ACHN (cell line): ENCODE results near the gene CEACAM21.
"Not testable (repeated sequence)": the region's sequence is repeated elsewhere in the genome, so short reads cannot be mapped to it uniquely, and the experiment has no call there.

Source experiments
- DNase-seq: peaks from one replicate; pipeline ENCODE4 v3.0.0-alpha.2; 2015
- in situ Hi-C: cut with HindIII; loops from 2 replicates; pipeline ENCODE4 v1.10.0; 2017; ENCODE audit warnings: low sequenced_read_pairs, low pct_ligation_motif_present, low pct_unique_long_range_greater_than_20kb

The CEACAM21 gene

GRCh38 chr19:41577833-41578232 lies 1.9 kb downstream of the CEACAM21 start:
- DNase-seq: no peak
- in situ Hi-C loops: no loop called here

- no peak for DNase-seq
- in situ Hi-C loops: no loop called here
Observed at GRCh38 chr19:41578886-41579285, 2.9 kb downstream of the CEACAM21 start.

DNA sequence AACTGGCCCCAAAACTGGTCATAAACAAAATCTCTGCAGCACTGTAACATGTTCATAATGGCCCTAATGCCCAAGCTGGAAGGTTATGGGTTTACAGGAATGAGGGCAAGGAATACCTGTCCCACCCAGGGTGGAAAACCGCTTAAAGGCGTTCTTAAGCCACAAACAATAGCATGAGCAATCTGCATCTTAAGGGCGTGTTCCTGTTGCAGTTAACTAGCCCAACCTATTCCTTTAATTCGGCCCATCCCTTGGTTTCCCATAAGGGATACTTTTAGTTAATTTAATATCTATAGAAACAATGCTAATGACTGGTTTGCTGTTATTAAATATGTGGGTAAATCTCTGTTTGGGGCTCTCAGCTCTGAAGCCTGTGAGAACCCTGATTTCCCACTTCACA lies 5.1 kb downstream of the CEACAM21 start:
- in situ Hi-C loops, DNase-seq: not testable (repeated sequence)

- DNase-seq, in situ Hi-C loops: not testable (repeated sequence)
Observed at GRCh38 chr19:41582577-41583182, 6.7 kb downstream of the CEACAM21 start.

DNA sequence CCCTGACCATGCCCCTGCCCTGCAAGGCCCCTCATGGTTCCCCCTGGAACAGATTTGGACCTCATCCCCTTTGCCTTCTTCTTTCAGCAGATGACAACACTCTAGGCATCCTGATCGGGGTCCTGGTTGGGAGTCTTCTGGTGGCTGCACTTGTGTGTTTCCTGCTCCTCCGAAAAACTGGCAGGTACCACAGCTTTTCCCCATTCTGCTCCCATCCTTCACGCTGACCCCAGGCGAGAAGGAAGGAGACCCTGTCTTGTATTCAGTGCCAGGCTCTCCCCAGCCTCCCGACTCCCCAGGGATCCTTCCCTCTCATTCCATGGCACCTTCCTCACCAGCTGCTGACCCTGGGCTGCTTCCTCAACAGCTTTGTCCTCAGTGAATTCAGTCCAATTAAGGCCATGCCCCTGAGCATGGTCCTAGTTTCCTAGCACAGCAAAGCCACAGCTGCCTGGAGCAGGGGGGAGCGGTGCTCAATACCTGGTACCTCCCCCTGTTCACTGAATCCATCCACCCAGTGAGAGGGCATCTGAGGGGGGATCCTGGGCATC lies 8.4 kb downstream of the CEACAM21 start:
- no peak for DNase-seq
- in situ Hi-C loops: no loop called here

- in situ Hi-C loops: no loop called here
- no peak for DNase-seq
Observed at GRCh38 chr19:41584931-41585330, 9.0 kb downstream of the CEACAM21 start.

GRCh38 chr19:41586064-41586463 lies 10.1 kb downstream of the CEACAM21 start:
- in situ Hi-C loops: no loop called here
- no peak for DNase-seq

GRCh38 chr19:41587101-41587837 lies 11.3 kb downstream of the CEACAM21 start:
- no peak for DNase-seq
- in situ Hi-C loops: no loop called here

- in situ Hi-C loops: no loop called here
- DNase-seq: no peak
Observed at GRCh38 chr19:41587838-41588210, 11.9 kb downstream of the CEACAM21 start.

- in situ Hi-C loops: no loop called here
- peak; percentile 46 for DNase-seq
Observed at GRCh38 chr19:41588497-41589209, 12.7 kb downstream of the CEACAM21 start.

DNA sequence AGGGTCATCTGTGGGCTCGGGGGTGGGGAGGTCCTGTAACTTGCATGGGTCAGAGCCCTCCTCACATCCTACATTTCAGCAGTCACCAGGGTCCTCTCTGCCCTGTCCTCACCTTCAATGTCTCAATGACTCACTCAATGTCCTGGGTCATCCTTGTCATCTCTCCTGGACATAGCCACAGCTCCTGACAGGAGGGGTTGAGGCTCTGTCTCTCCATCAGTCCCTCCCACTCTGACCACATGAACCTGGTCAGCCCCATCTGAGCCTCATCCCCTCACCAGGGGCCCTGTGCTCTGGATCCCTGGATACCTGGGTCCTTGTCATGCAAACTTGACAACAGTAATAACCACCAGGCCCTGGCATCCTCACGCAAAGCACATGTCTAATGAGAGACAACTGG lies 13.4 kb downstream of the CEACAM21 start:
- no peak for DNase-seq
- in situ Hi-C loops: no loop called here

- in situ Hi-C loops: no loop called here
- DNase-seq: no peak
Observed at GRCh38 chr19:41590936-41591335, 15.0 kb downstream of the CEACAM21 start.

DNA sequence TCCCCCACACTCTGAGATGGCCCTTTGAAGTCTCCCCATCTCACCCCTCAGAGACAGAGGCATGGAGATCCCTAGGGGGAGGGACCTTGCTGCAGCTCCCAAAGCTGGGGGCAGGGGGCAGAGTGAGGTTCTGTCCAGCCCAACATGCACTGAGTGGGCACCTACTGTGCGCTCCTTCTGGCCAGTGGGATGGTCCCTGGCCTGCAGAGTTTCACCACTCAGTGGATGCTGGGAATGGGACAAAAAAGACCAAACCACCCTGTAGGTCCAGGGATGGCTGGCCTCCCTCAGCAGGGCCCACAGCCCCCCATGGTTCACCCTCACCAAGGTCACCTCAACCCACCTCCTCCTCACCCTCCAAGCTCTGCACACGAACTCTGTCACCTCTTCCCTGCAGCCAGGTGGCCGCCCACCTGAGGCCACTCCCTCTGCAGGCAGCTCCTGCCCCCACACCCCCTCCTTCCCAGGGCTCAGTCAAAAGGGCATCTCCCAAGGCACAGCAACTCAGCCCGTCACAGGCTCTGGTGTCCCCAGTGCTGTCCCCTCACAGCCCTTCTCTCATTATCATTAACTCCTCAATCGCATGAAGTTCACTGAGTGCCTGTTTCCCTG lies 16.1 kb downstream of the CEACAM21 start:
- in situ Hi-C loops: no loop called here
- DNase-seq: no peak

GRCh38 chr19:41595258-41595889 lies 19.4 kb downstream of the CEACAM21 start:
- in situ Hi-C loops: no loop called here
- DNase-seq: peak; percentile 63

DNA sequence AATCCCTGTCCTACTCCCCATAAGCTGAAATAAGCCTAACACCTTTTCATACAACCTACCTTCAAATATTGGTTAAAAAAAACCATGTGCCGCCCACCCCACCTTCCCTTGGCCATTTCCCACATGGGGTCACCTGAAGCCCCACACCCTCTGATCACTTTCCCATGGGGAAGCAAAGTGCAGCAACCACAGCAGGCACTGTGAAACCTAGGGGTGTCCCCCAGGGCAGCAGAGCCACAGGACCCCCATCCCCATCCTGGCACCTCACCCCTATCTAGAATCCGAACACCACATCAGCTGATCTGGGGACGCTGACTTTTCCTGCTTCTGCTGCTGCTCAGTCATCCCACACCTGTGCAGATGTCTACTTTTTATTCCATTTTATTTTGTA lies 19.9 kb downstream of the CEACAM21 start:
- in situ Hi-C loops: no loop called here
- DNase-seq: no peak

GRCh38 chr19:41597600-41598041 lies 21.7 kb downstream of the CEACAM21 start:
- DNase-seq: peak; percentile 62
- in situ Hi-C loops: no loop called here

GRCh38 chr19:41599175-41599966 lies 23.4 kb downstream of the CEACAM21 start:
- no peak for DNase-seq
- in situ Hi-C loops: no loop called here

GRCh38 chr19:41601771-41602170 lies 25.8 kb downstream of the CEACAM21 start:
- no peak for DNase-seq
- in situ Hi-C loops: no loop called here
